NCI-H2227 treated with DMSO at 0.1 percent for 48 hours (cell line): ENCODE measurements around the gene BCL7C.
"Not testable (repeated sequence)": the region's sequence is repeated elsewhere in the genome, so short reads cannot be mapped to it uniquely, and the experiment has no call there.

Source experiments
- DNase-seq: peaks from one replicate; lab custom pipeline; 2025; lab: John Stamatoyannopoulos, UW

Gene BCL7C

GRCh38 chr16:30860729-30861128 lies 33.1 kb downstream of the BCL7C start:
- DNase-seq: not testable (repeated sequence)

DNA sequence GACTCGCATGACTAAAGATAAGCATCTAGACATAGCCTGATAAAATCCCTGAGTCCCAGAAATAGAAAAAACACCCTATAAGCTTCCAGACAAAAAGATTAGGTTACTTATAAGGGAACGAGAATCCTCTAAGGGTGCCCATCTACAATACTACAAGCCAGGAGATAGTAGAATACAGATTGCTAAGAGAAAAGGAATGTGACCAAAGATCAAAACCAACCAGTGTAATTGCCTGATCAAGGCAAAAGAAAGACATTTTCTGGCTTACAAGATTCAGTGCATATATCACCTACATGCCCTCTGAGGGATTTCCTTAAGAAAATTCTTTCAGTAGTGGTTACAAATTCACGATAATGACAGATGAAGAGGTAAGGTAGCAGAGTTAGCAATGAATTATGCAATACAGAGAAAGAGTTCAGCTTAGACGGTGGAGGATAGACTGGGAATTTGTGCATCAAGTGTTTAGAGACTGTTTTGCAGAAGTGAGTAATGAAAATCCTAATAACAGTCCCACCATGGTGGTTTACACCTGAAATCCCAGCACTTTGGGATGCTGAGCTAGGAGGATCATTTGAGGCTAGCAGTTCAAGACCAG lies 35.0 kb downstream of the BCL7C start:
- no peak for DNase-seq

- DNase-seq: no peak
Measured at GRCh38 chr16:30858111-30858495, 35.8 kb downstream of the BCL7C start.

- DNase-seq: no peak
Measured at GRCh38 chr16:30853758-30854157, 40.1 kb downstream of the BCL7C start.

GRCh38 chr16:30850246-30850645 lies 43.6 kb downstream of the BCL7C start:
- DNase-seq: no peak

GRCh38 chr16:30846649-30847402 lies 47.1 kb downstream of the BCL7C start:
- DNase-seq: no peak

- DNase-seq: peak; percentile 76
Measured at GRCh38 chr16:30844671-30845449, 49.0 kb downstream of the BCL7C start.

GRCh38 chr16:30844346-30844670 lies 49.6 kb downstream of the BCL7C start:
- no peak for DNase-seq

- DNase-seq: no peak
Measured at GRCh38 chr16:30843501-30843900, 50.4 kb downstream of the BCL7C start.

DNA sequence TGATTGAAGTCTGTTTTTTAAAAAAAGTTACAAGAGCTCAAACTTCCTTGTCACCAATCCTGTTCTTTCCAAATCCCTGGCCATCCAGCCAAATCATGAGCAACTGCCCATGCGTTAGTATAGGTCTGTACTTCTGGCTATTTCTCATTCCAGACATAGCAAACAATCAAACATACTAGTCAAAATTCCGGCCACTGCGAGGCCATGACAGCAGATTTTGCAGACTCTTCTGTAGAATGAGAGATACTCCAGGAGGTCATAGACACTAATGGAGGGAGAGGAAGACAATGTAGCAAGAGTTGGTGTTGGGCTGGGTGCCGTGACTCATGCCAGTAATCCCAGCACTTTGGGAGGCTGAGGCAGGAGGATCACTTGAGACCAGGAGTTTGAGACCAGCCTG lies 50.9 kb downstream of the BCL7C start:
- no peak for DNase-seq

GRCh38 chr16:30841332-30841731 lies 52.5 kb downstream of the BCL7C start:
- DNase-seq: no peak

DNA sequence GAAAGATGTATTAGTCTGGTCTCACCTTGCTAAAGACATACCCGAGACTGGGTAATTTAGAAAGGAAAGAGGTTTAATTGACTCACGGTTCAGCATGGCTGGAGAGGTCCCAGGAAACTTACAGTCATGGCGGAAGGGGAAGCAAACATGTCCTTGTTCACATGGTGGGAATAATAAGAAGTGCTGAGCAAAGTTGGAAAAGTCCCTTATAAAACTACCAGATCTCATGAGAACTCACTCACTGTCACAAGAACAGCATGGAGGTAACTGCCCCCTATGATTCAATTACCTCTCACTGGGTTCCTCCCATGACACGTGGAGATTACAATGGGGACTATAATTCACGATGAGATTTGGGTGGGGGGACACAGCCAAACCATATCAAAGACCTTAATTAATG lies 53.3 kb downstream of the BCL7C start:
- DNase-seq: no peak

DNA sequence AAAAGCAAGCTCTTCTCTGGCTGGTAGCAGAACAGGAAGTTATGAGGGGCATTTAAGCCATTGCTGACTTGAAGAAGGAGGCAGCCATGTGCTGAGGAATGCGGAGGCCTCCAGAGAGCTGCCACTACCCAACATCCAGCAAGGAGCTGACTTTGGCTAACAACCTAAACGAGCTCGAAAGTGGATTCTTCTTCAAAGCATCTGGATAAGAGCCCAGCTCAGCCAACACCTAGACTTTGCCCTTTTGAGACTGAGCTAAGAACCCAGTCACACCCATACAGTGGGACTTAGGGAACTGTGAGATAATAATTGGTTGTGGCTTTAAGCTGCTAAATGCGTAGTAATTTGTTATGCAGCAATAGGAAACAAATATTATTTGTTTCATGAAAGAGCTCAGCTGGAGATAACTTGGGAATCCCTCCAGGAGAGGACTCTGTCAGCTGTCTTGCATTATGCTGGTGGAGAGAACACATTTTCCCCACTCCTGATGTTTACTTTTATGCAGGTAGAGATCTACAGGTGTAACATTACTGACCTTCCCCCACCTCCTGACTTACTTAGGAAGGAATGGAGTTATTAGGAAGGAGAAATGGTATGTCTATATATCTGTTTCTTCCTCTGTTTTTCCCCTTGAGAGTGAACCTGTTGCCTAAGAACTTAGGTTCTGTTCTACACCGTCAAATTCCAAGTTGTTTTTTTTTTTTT lies 54.2 kb downstream of the BCL7C start:
- no peak for DNase-seq

DNA sequence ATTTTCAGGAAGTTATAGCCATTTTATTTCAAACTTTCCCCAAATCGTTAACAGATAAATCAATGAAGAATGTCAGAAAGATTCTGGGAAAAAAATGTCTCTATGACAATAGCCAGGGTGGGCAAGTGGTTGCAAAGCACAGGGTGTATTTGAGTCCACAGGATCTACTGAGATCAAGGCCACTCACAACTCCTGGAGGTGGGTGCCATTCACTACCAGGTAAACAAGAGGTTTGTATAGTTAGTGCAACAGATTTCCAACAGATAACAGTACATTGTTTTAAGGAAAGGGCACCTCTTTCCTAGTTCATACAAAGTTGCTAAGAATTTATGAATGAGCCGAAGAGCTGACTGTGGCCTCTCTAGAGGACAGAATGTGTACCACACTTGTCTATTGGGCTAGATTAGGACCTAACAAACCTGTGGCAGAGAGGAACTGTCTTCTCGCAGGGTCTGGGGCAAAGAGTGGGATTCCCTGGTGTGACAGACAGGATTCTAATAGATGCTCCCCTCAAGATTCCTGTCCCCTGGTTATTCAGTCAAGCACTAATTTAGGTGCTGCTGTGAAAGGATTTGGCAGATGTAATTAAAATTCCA lies 54.9 kb downstream of the BCL7C start:
- DNase-seq: no peak

DNA sequence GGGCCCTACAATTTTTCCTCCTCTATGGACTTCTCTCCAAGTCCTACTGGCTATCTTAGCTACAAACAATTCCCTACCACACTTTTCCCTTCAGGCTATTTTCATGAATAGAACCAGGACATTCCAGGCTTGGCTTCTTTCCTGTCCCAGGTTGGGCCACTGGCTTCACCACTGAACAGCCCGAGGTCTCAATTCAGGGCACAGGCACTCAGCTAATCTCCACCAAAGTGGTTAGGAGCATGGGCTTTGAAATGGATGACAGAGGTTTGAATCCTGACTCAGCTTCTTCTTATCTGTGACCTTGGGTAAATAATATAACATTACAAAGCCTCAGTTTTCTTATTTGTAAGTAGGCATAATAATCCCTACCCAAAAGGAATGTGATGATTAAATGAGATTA lies 56.0 kb downstream of the BCL7C start:
- DNase-seq: no peak
